HepG2 (cell line): ENCODE data around the gene ERP27. TPM values are rescaled to one million over a fixed set of nuclear protein-coding genes. Genes with fewer than 3 reads are reported as not detected.

Source experiments
- ATAC-seq: fragments of 200-7000 bp; cut with Tn5 transposase; 3 replicates; pipeline ENCODE4 v1.9.1; 2020; ENCODE audit warnings: mild to moderate bottlenecking, moderate library complexity
- BruUV-seq: library from RNA; stranded (reverse); fragments of 400-500 nt; replicated peaks from 2 replicates; lab custom pipeline; 2021; lab: Mats Ljungman, UMichigan
- CTCF ChIA-PET: fragments of 300-600 bp; formaldehyde crosslinking; extraction: SDS; loops from one replicate; lab custom pipeline; 2021; ENCODE audit warnings: low total read pairs, inconsistent platforms, low intra/inter-chr PET ratio; lab: Yijun Ruan, JAX
- POLR2A ChIA-PET: fragments of 350-600 bp; sonication (Branson Sonifier 250); formaldehyde crosslinking; loops from one replicate; lab custom pipeline; 2020; ENCODE audit warnings: antibody characterized with exemption, inconsistent platforms; lab: Yijun Ruan, JAX
- DNase-seq: peaks from one replicate; pipeline ENCODE4 v3.0.0-alpha.2; 2015; ENCODE audit warnings: low spot score
- FAIRE-seq: peaks from 3 replicates; lab custom pipeline; 2011; peaks lifted over from hg19 to GRCh38; lab: Jason Lieb, UNC
- H2AFZ ChIP-seq: one replicate; pipeline ENCODE4 v1.6.1; 2011; ENCODE audit warnings: low read length, inconsistent platforms
- H3K27ac ChIP-seq: fragments of 300-600 bp; 3 replicates; pipeline ENCODE4 v1.8.0; 2011; ENCODE audit warnings: mixed run types, mild to moderate bottlenecking, mixed read lengths, low read length, inconsistent platforms; ENCODE audit not compliant: insufficient read depth; ENCODE audit errors: extremely low read length
- H3K27me3 ChIP-seq, 2 experiments: fragments of 200-600 bp in 1 of 2; 2 replicates in 1 of 2; 3 replicates in 1 of 2; pipeline versions ENCODE4 v1.6.0 to v1.8.0; 2011; ENCODE audit warnings: low read length in 2 of 2, mild to moderate bottlenecking in 2 of 2, moderate library complexity in 2 of 2, inconsistent platforms in 1 of 2; ENCODE audit not compliant: insufficient read depth in 2 of 2, control insufficient read depth in 1 of 2
- H3K36me3 ChIP-seq, 2 experiments: fragments of 200-600 bp in 1 of 2; replicated peaks in 1 of 2; 2 replicates in 1 of 2; 3 replicates in 1 of 2; pipeline versions ENCODE4 v1.5.1 to v1.8.0; 2011; ENCODE audit warnings: low read length in 2 of 2, inconsistent platforms in 1 of 2; ENCODE audit not compliant: insufficient read depth in 2 of 2, control insufficient read depth in 1 of 2
- H3K4me1 ChIP-seq: 2 replicates; pipeline ENCODE4 v1.5.1; 2012; ENCODE audit warnings: low read length, inconsistent platforms; ENCODE audit not compliant: insufficient read depth
- H3K4me2 ChIP-seq: 2 replicates; pipeline ENCODE4 v1.6.0; 2011; ENCODE audit warnings: low read depth, low read length, inconsistent platforms
- H3K4me3 ChIP-seq, 3 experiments: fragments of 200-600 bp in 1 of 3; sonication (generic), shearing (Covaris generic) in 1 of 3; replicated peaks in 1 of 3; 2 replicates each; pipeline ENCODE4 v1.5.1; 2011 to 2016; ENCODE audit warnings: low read length in 3 of 3, inconsistent platforms in 2 of 3, low read depth in 2 of 3, mild to moderate bottlenecking in 2 of 3, control low read depth in 1 of 3, mixed read lengths in 1 of 3; ENCODE audit not compliant: insufficient read depth in 1 of 3
- H3K79me2 ChIP-seq: one replicate; pipeline ENCODE4 v1.6.1; 2011; ENCODE audit warnings: low read length, inconsistent platforms; ENCODE audit not compliant: insufficient read depth
- H3K9ac ChIP-seq: 2 replicates; pipeline ENCODE4 v1.6.0; 2011; ENCODE audit warnings: mild to moderate bottlenecking, low read depth, low read length, inconsistent platforms; ENCODE audit not compliant: insufficient read depth
- H3K9me3 ChIP-seq: 2 replicates; pipeline ENCODE4 v1.5.1; 2012; ENCODE audit warnings: mild to moderate bottlenecking, low read length
- H4K20me1 ChIP-seq: 2 replicates; pipeline ENCODE4 v1.6.0; 2011; ENCODE audit warnings: inconsistent platforms, mild to moderate bottlenecking, low read length, moderate library complexity; ENCODE audit not compliant: insufficient read depth
- AHR ChIP-seq: IDR thresholded peaks from 2 replicates; pipeline ENCODE4 v1.6.1; 2018; ENCODE audit warnings: missing genetic modification reagents, missing compliant biosample characterization
- DRAP1 ChIP-seq: IDR thresholded peaks from 2 replicates; pipeline ENCODE4 v1.6.1; 2016; ENCODE audit warnings: missing genetic modification reagents, missing compliant biosample characterization
- ESRRA ChIP-seq: sonication (generic); formaldehyde crosslinking; IDR thresholded peaks from 2 replicates; pipeline ENCODE4 v1.5.1; 2020; ENCODE audit warnings: mild to moderate bottlenecking, low read depth, missing genetic modification reagents
- HCFC1 ChIP-seq: fragments of 150-350 bp; IDR thresholded peaks from 2 replicates; pipeline ENCODE4 v1.6.1; 2014; ENCODE audit warnings: low read depth, low read length
- HNF1A ChIP-seq, 2 experiments: sonication (generic) in 1 of 2; formaldehyde crosslinking in 1 of 2; IDR thresholded peaks; 2 replicates each; pipeline versions ENCODE4 v1.4.0 to v1.6.1; 2016 to 2020; ENCODE audit warnings: borderline replicate concordance in 1 of 2, low read depth in 1 of 2, mild to moderate bottlenecking in 1 of 2, missing genetic modification reagents in 1 of 2
- HNRNPLL ChIP-seq: fragments of 200-400 bp; formaldehyde crosslinking; IDR thresholded peaks from 2 replicates; pipeline ENCODE4 v1.6.1; 2017; ENCODE audit warnings: mild to moderate bottlenecking, low read depth, low read length; ENCODE audit not compliant: poor library complexity, severe bottlenecking
- MAFK ChIP-seq, 2 experiments: IDR thresholded peaks in 1 of 2; conservative IDR thresholded peaks in 1 of 2; 2 replicates each; pipeline ENCODE4 v1.6.1; 2011; ENCODE audit warnings: improper control_type of control experiment in 2 of 2, low read length in 2 of 2
- MTA3 ChIP-seq: sonication (generic); formaldehyde crosslinking; IDR thresholded peaks from 2 replicates; pipeline ENCODE4 v1.4.0; 2020; ENCODE audit warnings: missing genetic modification reagents
- NCOR1 ChIP-seq: fragments of 200-600 bp; sonication (generic); IDR thresholded peaks from 2 replicates; pipeline ENCODE4 v1.7.0; 2017; ENCODE audit warnings: antibody characterized with exemption, low read length, borderline replicate concordance
- PAXIP1 ChIP-seq: sonication (generic); formaldehyde crosslinking; conservative IDR thresholded peaks from 2 replicates; pipeline ENCODE4 v1.4.0; 2020; ENCODE audit warnings: mild to moderate bottlenecking, missing genetic modification reagents, moderate library complexity
- REPIN1 ChIP-seq: sonication (generic); formaldehyde crosslinking; IDR thresholded peaks from 2 replicates; pipeline ENCODE4 v1.8.0; 2022; ENCODE audit warnings: missing genetic modification reagents, low read depth, mild to moderate bottlenecking, borderline replicate concordance
- RFXANK ChIP-seq: IDR thresholded peaks from 2 replicates; pipeline ENCODE4 v1.6.1; 2016
- SALL2 ChIP-seq: sonication (generic); formaldehyde crosslinking; IDR thresholded peaks from 2 replicates; pipeline ENCODE4 v1.8.1; 2023; ENCODE audit warnings: mild to moderate bottlenecking, missing genetic modification reagents, inconsistent platforms
- SOX5 ChIP-seq: IDR thresholded peaks from 2 replicates; pipeline ENCODE4 v1.6.1; 2016; ENCODE audit warnings: borderline replicate concordance
- SRY ChIP-seq: sonication (generic); formaldehyde crosslinking; IDR thresholded peaks from 2 replicates; pipeline ENCODE4 v1.8.0; 2022; ENCODE audit warnings: mild to moderate bottlenecking, missing genetic modification reagents
- ZNF775 ChIP-seq: sonication (generic); formaldehyde crosslinking; IDR thresholded peaks from 2 replicates; pipeline ENCODE4 v1.4.0; 2020; ENCODE audit warnings: missing genetic modification reagents, mild to moderate bottlenecking, moderate library complexity, borderline replicate concordance
- ZSCAN29 ChIP-seq: sonication (generic); formaldehyde crosslinking; conservative IDR thresholded peaks from 2 replicates; pipeline ENCODE4 v1.4.0; 2020; ENCODE audit warnings: mild to moderate bottlenecking, missing genetic modification reagents
- WGBS: methylation state at CpG from one replicate; pipeline ENCODE4 v1.1.6; 2017; ENCODE audit warnings: low lambda C conversion rate; 5-methylcytosine and 5-hydroxymethylcytosine counted together
- in situ Hi-C: cut with HindIII; loops from 2 replicates; pipeline ENCODE4 v1.10.0; 2017; ENCODE audit warnings: low pct_unique_long_range_greater_than_20kb; ENCODE audit not compliant: extremely low pct_ligation_motif_present
- intact Hi-C: fragments of 100-400 bp; cut with micrococcal nuclease; formaldehyde crosslinking; loops from one replicate; pipeline ENCODE4 v1.10.0; 2022; ENCODE audit not compliant: unreplicated experiment
- polyA plus RNA-seq, 8 experiments: library from polyadenylated mRNA; depleted of rRNA in 3 of 8; stranded (reverse) in 7 of 8; unstranded in 1 of 8; fragments of >200 nt; fragmentation: Illumina TruSeq in 4 of 8; extraction: Trizol in 4 of 8; gene quantifications; 2 replicates each; pipeline versions ENCODE4 v1.2.1 to v1.2.3, GENCODE V29; 2011 to 2016; ENCODE audit warnings: low read depth in 4 of 8, missing spikeins in 1 of 8, mixed read lengths in 1 of 8; ENCODE audit not compliant: insufficient read depth in 1 of 8
- total RNA-seq, 5 experiments: library from RNA; depleted of rRNA; stranded (reverse); fragments of >200 nt; fragmentation: Illumina TruSeq; extraction: Trizol; gene quantifications; 2 replicates each; pipeline ENCODE4 v1.2.3, GENCODE V29; 2016; ENCODE audit warnings: low read depth in 1 of 5

Gene ERP27
- total and polyA plus RNA-seq, 2 of the 13 experiments (the other 11 are each of a cell fraction or from before 2014, with no cell fraction given) = 1.8 to 6.6 TPM

- intact Hi-C loops (no loop called here), in situ Hi-C loops (no loop called here)
- no peaks in the 10 kb centered on the region for H4K20me1 ChIP-seq
- ChIA-PET CTCF (no interaction called here), POLR2A (no interaction called here)
- no peak overlapping the region for H3K4me3 ChIP-seq
- H3K4me1 ChIP-seq = 0 out of 2 replicates have a peak, but pooled peaks cover under 1% of the 10 kb centered on the region
- FAIRE-seq = no peak
- no peaks in the 10 kb centered on the region for H3K79me2 ChIP-seq
- H3K9me3 ChIP-seq = no peaks in the 10 kb centered on the region
- no TSS peak for BruUV-seq
- H3K27me3 ChIP-seq = no peaks in the 10 kb centered on the region
- TF ChIP-seq SALL2 (CRISPR knock-in tag) (no peak), MTA3 (CRISPR knock-in tag) (no peak), HNF1A (IDR thresholded peaks at IDR 0.05; ENCODE audit: low read depth) (no peak), HNF1A (CRISPR knock-in tag; IDR thresholded peaks at IDR 0.05; ENCODE audit: borderline replicate concordance) (no peak), SOX5 (CRISPR knock-in tag) (no peak), ESRRA (CRISPR knock-in tag) (no peak), HCFC1 (no peak), ZNF775 (CRISPR knock-in tag) (no peak), DRAP1 (no peak), HNRNPLL (no peak), PAXIP1 (CRISPR knock-in tag) (no peak), REPIN1 (CRISPR knock-in tag) (no peak), RFXANK (no peak), SRY (CRISPR knock-in tag) (no peak), ZSCAN29 (CRISPR knock-in tag) (no peak), MAFK (conservative IDR thresholded peaks at IDR 0.05 in 1 of 2, IDR thresholded peaks at IDR 0.05 in 1 of 2; ENCODE audit: low read length in 2 of 2) (no peak), AHR (CRISPR knock-in tag) (no peak), NCOR1 (no peak)
- TF ChIP-seq, all 625 proteins: peak for 0
- H2AFZ ChIP-seq = no peak overlapping the region
- H3K9ac ChIP-seq = no peak overlapping the region
- H3K36me3 ChIP-seq = no peaks in the 10 kb centered on the region
- DNase-seq = no peak
- no peak overlapping the region for H3K4me2 ChIP-seq
- no peak overlapping the region for H3K27ac ChIP-seq
- ATAC-seq = no peak
- 42% methylated on average over 5 of the region's 5 CpGs for WGBS
Observed at GRCh38 chr12:14957551-14958168, 19.3 kb upstream of the ERP27 start.
